ENCODE measurements around the gene AKAP13. TPM values are rescaled to one million over a fixed set of nuclear protein-coding genes. Genes with fewer than 3 reads are reported as not detected.

The AKAP13 gene
- total RNA-seq, 4 donors from 2014 or later, result 131 to 265 (median 224) TPM

- TF ChIP-seq CTCF (IDR thresholded peaks at IDR 0.05; ENCODE audit: low read depth), result no peak
Measured at GRCh38 chr15:85762756-85763127, 382.3 kb downstream of the AKAP13 start.

- TF ChIP-seq CTCF (IDR thresholded peaks at IDR 0.05; ENCODE audit: low read depth), result no peak
Measured at GRCh38 chr15:85763157-85763556, 382.8 kb downstream of the AKAP13 start.

GRCh38 chr15:85763673-85764633 lies 383.6 kb downstream of the AKAP13 start:
- TF ChIP-seq CTCF (IDR thresholded peaks at IDR 0.05; ENCODE audit: low read depth), result no peak

- no peak for TF ChIP-seq CTCF (IDR thresholded peaks at IDR 0.05; ENCODE audit: low read depth)
Measured at GRCh38 chr15:85764649-85765277, 384.4 kb downstream of the AKAP13 start.

GRCh38 chr15:85766001-85766831 lies 385.8 kb downstream of the AKAP13 start:
- TF ChIP-seq CTCF (IDR thresholded peaks at IDR 0.05; ENCODE audit: low read depth), result no peak

GRCh38 chr15:85767785-85768529 lies 387.6 kb downstream of the AKAP13 start:
- TF ChIP-seq CTCF (IDR thresholded peaks at IDR 0.05; ENCODE audit: low read depth), result no peak
